Lung microvascular endothelial cell (primary cell): ENCODE results near the gene STK11. TPM values are rescaled to one million over a fixed set of nuclear protein-coding genes. Genes with fewer than 3 reads are reported as not detected.

Experiments
- DNase-seq, 2 donors: peaks; one replicate each; pipeline versions ENCODE4 v3.0.0 to v3.0.0-alpha.2; 2010; ENCODE audit warnings: low read depth in 2 of 2
- total RNA-seq: library from RNA; depleted of rRNA; stranded (reverse); fragments of >200 nt; gene quantifications from 2 replicates; pipeline ENCODE4 v1.2.1, GENCODE V29; 2014

The STK11 gene
- total RNA-seq, 1 donor from 2014 or later: 70.4 TPM

DNA sequence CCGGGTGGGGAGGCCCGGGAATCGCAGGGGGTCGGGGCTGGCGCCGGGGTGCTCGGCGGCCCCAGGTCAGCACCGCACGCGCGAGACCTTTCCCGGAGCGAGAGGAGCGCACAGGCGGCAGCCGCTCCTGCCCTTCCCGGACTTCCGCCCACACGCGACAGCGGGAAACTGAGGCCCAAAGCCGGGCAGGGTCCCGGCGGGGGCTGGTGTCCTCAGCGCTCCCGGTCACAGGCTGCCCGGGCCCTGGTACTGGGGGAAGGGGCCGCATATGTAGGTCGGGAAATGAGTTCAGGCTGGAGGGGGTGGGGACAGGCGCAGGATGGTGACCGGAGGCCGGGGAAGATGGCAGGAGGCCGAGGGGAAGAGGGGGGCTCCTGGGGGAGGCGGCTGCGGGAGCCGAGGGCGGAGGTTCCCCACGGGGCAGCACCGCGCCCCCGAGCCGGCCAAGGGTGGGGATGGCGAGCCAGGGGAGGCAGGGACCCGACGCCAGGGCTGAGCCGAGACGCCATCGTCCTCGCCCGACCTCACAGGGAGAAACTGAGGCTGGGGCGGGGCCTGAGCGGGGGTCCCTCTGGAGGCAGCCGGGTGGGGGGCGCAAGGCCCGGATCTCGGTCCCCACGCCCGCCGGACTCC, 31.6 kb downstream of the STK11 start:
- DNase-seq: peak; percentile 35 to 64

DNA sequence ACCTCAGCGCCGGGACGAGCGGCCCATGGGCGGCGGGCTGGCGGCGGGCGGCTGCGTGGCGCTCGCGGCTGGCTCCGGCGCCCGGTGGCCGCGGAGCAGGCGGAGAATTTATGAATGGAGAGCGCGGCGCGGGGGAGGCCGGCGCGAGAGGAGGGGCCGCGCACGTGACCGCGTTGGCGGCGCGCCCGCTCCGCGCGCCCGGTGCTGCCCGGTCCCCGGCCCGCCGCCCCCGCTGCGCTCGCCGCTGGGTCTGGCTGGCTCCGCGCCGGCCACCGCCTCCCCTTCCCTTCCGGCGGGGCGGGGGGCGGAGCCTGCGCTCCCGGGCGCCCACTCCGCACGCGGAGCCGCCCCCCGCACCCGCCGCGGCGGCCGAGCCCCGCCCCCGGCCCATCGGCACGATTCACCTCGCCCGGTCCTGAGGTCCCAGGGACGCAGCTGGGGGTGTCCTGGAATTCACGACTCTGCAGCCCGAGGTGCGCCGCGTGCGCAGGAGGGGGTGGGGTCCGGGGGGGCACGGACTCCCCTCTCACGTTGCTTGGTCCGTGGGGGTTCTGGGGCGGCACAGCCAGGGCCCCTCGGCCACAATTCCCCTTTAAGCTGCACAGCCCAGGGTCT, 32.3 kb downstream of the STK11 start, which contains the start of gene CBARP:
TSS of gene CBARP (minus strand) at position 252 of the 615 bp plus-strand sequence. CDS start 1,905 bp downstream, outside the sequence.
- DNase-seq: peak in 1 of 2 donors; percentile 43

DNA sequence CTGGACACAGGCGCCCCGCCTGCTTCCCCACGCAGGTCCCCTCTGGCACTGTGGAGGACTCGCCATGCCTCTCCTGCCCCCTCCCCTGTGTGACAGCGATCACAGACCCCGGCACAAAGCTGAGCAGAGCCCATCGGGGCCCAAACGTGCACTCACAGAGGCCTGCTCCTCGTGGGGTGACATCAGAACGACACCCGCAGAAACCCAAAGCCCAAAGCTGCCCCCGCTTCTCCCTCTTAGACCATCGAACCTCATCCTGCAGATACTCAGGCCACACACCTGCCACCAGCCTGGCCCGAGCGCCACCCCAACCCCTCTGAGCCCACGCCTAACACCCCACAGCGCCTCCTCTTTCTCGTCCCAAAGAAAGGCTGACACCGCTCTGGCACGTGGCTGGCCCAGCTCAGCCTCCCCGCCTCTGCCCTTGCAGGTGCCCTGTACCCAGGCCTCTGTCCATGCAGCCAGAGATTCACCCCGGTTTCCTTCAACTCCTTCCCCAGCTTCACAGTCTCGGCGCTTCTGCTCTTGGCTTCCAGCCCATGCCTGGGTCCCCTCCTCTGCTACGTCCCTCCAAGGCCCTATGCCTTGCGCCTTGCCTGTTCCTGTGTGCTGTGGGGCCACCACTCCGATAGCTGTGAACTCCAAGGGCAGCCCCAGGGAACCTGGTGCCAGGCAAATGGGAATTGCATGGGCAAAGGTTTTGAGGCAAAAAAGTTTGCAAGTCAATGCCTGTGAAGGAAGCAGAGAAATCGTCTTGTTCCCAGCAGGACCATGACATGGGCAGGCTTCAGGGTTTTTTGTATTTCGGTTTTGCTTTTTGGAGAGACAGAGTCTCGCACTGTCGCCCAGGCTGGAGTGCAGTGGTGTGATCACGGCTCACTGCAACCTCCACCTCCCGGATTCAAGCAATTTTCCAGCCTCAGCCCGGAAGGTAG, 33.1 kb downstream of the STK11 start:
- DNase-seq: no peak

DNA sequence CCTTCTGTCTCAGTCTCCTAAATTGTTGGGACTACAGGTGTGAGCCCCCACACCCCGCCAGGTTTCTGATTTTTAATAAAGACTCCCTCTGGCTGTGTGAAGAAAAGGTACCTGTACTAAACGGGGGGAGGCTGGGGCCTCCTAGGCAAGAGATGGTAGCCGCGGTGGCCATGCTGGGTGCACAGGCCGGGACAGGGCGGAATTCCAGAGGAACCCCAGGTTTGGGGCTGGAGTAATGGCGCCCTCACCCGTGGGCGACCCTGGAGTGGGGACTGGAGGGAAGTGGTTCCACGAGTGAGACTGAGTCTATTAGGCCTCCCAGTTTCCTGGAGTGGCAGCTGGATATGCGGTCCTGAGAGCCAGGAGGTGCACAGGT, 33.8 kb downstream of the STK11 start:
- no peak for DNase-seq

DNA sequence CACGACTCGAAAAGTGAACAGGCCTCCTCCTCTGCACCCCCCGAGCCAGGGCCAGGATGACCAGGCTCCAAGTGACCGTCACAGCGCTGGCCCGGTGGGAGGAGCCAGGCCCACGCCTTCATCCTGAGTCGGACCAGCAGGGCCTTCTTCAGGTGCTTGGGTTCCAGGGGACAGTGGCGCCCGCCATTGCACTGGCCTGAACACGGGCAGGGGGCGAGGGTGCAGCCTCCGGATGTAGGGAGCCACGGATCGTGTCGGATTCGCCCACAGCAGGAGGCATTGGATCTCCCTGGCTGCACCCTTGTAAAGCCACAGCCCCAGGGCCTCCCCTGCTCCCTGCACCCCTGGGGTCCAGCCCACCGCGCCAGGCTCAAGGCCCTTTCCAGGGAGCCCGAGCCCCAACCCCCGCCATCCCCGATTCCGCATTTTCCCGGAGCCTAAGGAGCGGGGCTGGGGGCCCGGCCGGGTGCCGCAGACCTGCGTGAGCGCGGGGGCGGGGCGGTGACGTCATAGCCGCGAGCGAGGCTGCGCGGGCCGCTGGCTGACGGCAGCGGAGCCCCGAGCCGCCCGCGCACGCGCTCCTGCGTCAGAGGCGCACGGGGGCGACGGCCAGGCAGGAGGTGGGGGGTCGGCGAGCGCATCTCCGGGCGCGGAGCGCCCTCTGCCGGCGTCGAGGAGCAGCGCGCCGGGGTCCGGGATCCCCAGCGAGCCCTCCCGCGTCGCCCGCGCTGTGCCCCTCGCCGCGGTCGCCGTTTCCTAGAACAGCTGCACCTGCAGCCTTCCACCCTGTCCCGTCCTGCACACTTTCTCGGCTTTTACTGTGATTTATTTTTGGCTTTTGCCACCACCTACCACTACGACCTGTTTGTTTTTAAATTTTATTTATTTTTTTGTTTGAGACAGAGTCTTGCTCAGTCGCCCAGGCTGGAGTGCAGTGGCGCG, 34.5 kb downstream of the STK11 start:
- peak; percentile 92 to 96 for DNase-seq

DNA sequence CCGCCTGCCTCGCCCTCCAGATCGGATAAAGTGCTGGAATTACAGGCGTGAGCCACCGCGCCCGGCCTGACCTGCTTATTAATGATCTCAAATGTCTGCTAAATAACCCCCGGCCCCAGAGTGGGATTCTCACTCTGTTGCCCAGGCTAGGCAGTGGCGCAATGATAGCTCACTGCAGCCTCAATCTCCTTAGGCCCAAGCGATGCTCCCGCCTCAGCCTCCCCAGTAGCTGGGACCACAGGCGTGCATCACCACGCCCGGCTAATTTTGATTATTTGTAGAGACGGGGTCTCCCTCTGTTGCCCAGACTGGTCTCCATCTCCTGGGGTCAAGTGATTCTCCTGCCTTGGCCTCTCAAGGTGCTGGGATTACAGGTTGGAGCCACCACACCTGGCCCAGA, 35.3 kb downstream of the STK11 start:
- DNase-seq: no peak

DNA sequence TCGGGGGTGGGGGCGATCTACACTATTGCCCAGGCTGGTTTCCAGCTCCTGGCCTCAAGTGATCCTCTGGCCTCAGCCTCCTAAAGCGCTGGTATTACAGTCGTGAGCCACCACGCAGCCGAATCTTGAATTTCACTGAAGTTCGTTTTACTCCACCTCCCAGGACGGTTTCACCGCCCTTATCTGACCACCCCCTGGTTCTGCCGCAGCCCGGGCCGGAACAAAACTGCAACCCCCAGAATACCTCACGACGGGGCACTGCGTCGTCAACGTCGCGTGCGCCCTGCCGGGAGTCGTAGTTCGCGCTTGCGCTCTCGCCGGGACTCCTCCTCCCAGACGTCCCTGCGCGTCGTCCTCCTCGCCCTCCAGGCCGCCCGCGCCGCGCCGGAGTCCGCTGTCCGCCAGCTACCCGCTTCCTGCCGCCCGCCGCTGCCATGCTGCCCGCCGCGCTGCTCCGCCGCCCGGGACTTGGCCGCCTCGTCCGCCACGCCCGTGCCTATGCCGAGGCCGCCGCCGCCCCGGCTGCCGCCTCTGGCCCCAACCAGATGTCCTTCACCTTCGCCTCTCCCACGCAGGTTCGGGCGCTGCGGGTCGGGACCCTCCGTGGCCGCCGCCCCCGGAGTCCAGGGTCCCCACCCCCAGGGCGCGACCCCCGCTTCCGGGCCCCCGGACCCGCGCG, 36.0 kb downstream of the STK11 start, which contains the start of gene ATP5F1D:
TSS of gene ATP5F1D (plus strand) at position 335 of the 679 bp plus-strand sequence. CDS start at position 435, 100 bp downstream.
- DNase-seq: peak; percentile 96

DNA sequence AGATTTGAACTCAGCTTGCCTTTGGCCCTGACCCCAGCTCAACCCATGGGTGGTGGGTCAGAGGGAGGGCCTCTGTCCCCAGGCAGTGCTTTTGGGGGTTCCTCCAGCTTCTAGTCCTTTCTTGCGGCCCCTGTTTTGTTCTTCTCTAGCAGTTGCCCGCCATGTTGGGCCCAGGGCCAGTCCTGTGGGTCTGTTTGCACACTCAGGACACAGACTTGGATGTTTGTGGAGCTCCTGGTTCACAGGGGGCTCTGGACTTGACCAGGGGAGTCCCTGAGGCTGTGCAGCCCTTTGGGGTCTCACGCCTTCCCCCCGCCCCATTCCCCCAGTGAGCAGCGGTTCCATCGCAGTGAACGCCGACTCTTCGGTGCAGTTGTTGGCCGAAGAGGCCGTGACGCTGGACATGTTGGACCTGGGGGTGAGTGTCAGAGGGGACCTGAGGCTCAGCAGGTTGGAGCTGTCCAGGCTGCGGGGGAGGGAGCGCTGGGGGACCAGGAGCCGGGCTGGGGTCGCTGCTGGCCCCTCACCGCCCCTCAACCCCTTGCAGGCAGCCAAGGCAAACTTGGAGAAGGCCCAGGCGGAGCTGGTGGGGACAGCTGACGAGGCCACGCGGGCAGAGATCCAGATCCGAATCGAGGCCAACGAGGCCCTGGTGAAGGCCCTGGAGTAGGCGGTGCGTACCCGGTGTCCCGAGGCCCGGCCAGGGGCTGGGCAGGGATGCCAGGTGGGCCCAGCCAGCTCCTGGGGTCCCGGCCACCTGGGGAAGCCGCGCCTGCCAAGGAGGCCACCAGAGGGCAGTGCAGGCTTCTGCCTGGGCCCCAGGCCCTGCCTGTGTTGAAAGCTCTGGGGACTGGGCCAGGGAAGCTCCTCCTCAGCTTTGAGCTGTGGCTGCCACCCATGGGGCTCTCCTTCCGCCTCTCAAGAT, 38.5 kb downstream of the STK11 start:
- peak; percentile 83 to 86 for DNase-seq

DNA sequence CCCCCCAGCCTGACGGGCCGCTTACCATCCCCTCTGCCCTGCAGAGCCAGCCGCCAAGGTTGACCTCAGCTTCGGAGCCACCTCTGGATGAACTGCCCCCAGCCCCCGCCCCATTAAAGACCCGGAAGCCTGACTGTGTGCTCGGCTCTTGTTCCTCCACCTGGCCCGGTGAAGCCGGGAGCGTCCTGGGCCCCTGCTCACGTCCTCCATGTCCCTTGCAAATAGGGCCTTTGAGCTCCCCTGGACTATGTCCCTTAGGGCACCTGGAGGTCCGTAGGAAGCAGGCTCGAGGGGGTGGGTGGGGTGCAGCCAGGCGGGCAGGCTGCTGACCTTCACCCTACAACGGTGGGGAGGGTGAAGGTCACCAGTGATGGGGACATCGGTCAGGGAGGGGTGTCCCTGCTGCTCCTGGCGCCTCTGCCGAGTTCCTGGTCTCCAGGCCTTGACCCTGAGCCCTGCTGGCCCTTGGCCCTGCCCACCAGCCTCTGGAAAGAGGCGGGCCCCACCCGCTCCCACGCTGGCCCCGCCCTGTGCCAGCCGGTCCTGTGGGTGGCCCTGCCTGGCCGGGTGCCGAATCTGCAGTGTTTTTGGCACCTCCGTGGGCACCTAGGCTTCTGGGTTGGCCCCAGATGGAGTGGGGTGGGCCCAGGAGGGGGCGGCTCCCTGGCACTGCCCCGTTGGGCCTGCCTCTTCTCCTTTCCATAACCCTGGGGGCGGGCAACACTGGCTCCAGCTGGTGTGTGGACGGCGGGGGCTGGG, 39.3 kb downstream of the STK11 start:
- no peak for DNase-seq

DNA sequence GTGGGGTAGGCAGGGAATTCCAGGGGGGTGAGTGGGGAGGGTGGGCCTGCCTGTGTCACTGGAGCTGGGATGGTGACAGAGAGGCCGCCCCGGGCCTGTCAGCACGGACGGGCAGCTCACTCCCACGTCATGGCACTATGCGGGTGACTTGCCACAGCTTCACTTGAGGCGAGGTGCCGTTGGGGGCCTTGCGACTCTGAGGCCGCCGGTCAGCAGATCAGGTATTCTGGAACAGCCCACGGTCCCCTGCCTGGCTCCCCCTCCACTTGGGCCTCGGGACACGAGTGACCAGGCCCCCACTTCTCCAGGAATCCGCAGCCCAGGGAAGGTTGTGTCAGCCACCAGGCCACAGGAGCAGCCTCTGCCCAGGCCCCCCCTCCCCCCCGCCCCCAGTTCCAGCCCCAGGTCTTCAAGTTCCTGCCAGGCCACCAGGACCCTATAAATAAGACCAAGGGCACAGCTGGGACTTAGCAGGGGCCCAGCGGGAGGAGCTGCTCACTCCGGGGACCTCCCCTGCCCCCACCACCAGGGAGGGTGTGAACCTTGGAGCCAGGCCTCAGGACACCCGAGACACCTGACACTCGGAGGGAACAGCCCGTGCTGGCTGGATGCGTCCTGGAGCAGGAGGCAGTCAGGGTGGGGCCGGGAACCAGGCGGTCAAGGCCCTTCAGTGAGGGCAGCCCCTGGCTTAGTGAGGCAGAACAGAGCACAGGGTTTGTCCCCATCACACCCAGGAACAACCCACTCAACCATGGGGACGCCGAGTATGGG, 40.1 kb downstream of the STK11 start:
- no peak for DNase-seq

DNA sequence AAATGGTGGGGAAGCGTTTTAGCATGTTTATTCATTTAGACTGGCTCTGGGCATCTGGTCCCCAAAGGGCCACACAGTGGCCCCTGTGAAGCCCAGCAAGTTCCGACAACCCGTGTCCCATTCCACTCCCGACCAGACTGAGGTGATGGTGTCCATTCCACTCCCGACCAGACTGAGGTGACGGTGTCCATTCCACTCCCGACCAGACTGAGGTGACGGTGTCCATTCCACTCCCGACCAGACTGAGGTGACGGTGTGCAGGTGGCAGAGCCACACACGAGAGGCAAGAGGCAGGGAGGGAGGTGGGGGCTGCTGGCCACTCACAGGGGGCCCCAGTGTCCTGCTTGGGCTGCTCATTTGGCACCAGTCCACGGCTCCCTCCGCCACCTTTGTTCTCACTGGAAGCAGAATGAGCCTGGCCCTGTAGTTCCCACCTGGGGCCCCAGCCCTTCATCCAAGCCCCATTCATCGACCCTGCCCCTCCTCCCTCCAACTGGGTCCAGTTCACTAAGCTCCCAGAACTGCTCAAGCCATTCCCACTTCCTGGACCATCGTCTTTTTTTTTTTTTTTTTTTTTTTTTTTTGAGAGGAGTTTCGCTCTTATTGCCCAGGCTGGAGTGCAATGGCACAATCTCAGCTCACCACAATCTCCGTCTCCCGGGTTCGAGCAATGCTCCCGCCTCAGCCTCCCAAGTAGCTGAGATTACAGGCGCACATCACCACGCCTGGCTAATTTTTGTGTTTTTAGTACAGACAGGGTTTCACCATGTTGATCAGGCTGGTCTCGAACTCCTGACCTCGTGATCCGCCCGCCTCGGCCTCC, 40.9 kb downstream of the STK11 start:
- peak in 1 of 2 donors; percentile 50 for DNase-seq

DNA sequence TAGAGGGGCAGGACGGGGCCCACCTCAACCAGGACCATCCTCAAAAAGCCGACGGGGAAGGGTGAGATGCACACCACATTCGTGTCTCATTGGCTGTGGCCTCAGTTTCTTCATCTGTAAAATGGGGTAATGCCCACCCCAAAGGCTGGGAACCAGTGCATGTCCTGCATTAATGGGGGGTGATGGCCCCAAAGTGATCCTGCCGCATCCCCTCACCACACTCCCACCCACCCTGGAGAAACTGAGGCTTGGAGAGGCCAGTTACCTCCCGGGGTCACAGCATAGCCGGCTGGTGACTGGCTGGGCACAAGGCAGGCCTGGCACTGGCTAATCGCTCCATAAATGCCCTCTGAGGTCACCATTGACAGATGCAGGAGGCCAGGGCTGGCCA, 42.2 kb downstream of the STK11 start:
- no peak for DNase-seq

DNA sequence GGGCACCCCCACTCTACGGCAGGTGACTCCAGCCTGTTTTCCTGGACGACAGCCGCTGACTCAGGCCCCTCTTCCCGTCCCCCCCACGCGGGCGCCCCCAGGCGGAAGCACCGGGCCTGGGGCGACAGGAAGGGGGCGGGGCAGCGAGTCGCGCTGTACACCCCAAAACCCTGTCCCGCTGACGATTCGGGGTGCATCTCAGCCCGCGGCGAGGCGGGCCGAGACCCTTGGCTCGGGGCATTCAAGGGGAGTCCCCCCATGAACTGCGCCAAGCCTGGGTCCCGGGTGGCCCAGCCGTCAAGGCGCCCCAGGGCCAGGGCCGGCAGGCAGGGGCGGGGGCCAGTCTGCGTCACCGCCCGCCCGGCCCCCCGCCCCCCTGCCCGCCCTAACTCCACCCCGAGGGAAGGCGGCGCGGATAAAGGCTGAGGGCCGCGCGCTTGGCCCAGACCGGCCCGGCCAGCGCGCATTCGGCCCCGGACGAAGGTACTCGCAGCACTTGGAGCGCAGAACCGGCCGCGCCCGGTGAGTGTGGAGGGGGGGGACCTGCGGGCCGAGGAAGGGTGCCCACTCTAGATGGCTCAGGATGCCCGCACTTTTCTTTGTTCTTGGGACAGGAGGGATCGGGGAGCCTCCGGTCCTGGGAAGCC, 42.7 kb downstream of the STK11 start, which contains the start of gene MIDN:
TSS of gene MIDN (plus strand) at position 445 of the 647 bp plus-strand sequence. CDS start 1,714 bp downstream, outside the sequence.
- DNase-seq: peak; percentile 94

DNA sequence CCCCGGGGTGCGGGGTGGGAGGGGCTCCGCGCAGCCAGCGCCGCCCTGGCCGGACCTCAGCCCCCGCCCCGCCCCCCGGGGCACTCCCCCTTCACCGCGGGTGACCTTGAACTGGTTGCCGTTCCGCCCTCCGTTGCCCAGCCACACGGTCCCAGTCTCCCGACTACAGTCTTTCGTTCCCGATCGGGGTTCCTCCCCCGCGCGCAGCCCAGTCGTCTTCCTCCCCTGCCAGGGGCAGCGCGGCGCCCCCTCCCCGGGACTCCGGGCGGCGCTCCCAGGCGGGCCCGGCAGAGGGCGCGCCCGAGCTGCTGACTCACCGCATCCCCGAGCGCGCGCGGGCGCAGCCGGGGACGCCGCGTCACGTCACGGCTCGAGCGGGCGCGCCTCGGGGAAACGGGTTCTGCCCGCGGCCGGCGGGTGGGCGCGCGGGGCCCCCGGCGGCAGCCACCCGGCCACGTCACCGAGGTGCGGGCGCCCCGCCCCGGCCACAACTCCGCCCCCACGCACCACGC, 43.3 kb downstream of the STK11 start:
- DNase-seq: peak; percentile 80 to 87

DNA sequence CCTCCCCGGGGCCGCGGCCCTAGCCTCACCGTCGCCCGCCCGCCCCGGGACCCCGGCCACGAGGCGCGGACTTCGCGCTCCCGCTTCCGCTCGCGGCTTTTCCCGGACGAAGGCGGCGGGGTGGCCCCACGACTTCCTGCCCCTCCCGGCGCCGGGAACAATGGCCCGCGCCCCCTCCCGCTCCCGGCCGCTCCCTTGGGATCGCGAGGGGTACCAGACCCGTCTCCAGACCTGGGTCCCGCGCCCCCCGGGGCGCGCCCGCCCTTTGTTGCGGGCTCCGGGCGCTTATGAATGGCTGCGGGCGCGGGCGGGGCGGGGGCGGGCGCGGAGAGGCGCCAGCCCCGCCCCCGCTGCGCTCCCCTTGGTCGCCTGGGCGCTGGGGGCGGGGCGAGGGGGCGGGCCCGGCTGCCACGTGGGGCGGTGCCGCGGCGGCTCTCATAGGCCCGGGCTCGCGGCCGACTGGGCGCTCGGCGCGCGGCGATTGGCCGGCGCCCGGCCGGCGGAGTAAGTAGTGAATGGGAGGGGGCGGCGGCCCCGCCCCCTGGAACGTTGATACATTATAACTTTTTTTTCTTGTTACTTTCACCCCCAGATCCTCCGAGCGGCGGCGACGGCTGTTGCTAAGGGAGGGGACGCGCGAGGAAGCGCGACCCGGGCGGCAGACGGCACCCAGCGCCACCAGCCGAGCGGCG, 43.9 kb downstream of the STK11 start:
- DNase-seq: peak; percentile 97 to 98
